Vagina (tissue), 2 donors: ENCODE data around the gene OMD.

Experiments
- POLR2A ChIP-seq, 2 donors: fragments of 450-650 bp; IDR thresholded peaks; one replicate each; pipeline ENCODE4 v1.6.1; 2017; ENCODE audit warnings: antibody characterized with exemption in 2 of 2, mild to moderate bottlenecking in 2 of 2, moderate library complexity in 2 of 2
- POLR2AphosphoS5 ChIP-seq, 2 donors: sonication (generic); formaldehyde crosslinking; IDR thresholded peaks; one replicate each; pipeline ENCODE4 v1.9.0; 2017; ENCODE audit warnings: antibody characterized with exemption in 2 of 2, mild to moderate bottlenecking in 2 of 2, low read depth in 1 of 2; ENCODE audit not compliant: insufficient read depth in 1 of 2
- TF ChIP-seq, protein P1 (sequence below), 3 experiments: fragments of 450-650 bp in 2 of 3; fragments of 200-600 bp in 1 of 3; sonication (generic) in 1 of 3; IDR thresholded peaks; one replicate each; pipeline ENCODE4 v1.5.1; 2017 to 2019; ENCODE audit warnings: antibody characterized with exemption in 3 of 3, mild to moderate bottlenecking in 2 of 3, moderate library complexity in 2 of 3

DNA sequence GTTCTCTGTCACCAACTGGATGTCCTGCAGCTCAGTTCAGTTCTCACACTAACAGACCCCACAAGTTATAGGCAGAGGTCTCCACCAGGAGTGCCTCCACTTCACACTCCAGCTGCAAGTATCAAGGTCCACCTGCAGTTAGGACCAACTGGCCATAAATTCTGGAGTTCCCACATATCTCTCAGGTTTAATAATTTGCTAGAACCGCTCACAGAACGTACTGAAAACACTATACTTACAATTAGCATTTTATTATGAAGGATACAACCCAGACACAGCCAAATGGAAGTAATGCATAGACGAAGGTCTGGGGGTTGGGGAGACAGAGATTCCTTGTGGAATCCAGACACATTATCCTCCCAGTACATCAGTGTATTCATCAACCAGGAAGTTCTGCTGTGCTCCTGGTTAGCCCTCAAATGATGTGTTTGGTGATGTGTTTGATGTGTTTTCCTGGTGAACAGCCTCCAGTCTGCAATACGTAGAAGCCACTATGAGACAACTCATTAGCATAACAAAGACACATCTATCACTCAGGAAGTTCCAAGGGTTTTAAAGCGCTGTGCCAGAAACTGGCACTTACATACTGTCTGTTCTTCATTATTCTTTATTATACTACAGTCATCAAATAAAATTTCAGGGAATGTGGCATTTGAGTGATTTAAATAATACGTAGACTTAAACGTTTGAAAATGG lies 45.3 kb downstream of the OMD start:
- TF ChIP-seq POLR2AphosphoS5 (IDR thresholded peaks at IDR 0.05; ENCODE audit: insufficient read depth in 1 of 2, low read depth in 1 of 2) (no peak), POLR2A (IDR thresholded peaks at IDR 0.05) (no peak)
- TF ChIP-seq, protein P1, sequence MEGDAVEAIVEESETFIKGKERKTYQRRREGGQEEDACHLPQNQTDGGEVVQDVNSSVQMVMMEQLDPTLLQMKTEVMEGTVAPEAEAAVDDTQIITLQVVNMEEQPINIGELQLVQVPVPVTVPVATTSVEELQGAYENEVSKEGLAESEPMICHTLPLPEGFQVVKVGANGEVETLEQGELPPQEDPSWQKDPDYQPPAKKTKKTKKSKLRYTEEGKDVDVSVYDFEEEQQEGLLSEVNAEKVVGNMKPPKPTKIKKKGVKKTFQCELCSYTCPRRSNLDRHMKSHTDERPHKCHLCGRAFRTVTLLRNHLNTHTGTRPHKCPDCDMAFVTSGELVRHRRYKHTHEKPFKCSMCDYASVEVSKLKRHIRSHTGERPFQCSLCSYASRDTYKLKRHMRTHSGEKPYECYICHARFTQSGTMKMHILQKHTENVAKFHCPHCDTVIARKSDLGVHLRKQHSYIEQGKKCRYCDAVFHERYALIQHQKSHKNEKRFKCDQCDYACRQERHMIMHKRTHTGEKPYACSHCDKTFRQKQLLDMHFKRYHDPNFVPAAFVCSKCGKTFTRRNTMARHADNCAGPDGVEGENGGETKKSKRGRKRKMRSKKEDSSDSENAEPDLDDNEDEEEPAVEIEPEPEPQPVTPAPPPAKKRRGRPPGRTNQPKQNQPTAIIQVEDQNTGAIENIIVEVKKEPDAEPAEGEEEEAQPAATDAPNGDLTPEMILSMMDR (IDR thresholded peaks at IDR 0.05) = no peak
